HCT116 (cell line): Measurements from ENCODE around the gene SIRT7. TPM values are rescaled to one million over a fixed set of nuclear protein-coding genes. Genes with fewer than 3 reads are reported as not detected.
A peak's percentile ranks its signal among the peaks of the same experiment; 100 is the strongest.

ENCODE experiments used
- ATAC-seq: fragments of 200-7000 bp; cut with Tn5 transposase; 2 replicates; pipeline ENCODE4 v1.9.1; 2020; ENCODE audit warnings: mild to moderate bottlenecking, moderate library complexity
- BruUV-seq: library from RNA; stranded (reverse); fragments of 400-500 nt; replicated peaks from 2 replicates; lab custom pipeline; 2021; lab: Mats Ljungman, UMichigan
- CTCF ChIA-PET: fragments of 300-600 bp; sonication (Branson Sonifier 250); formaldehyde crosslinking; loops from one replicate; lab custom pipeline; 2021; ENCODE audit warnings: antibody characterized with exemption; lab: Charles Lee
- POLR2A ChIA-PET: fragments of 300-600, 350-600 bp; sonication (Branson Sonifier 250); formaldehyde crosslinking; loops from one replicate; lab custom pipeline; 2021; ENCODE audit warnings: antibody characterized with exemption; lab: Charles Lee
- RAD21 ChIA-PET, 2 experiments: fragments of 300-600 bp; sonication (Branson Sonifier 250); formaldehyde crosslinking; loops; one replicate each; lab custom pipeline; 2023; ENCODE audit warnings: low total read pairs in 2 of 2; ENCODE audit not compliant: uncharacterized antibody in 2 of 2, unreplicated experiment in 2 of 2, low non-redundant PET in 1 of 2; lab: Charles Lee
- DNase-seq: peaks from one replicate; pipeline ENCODE4 v3.0.0-alpha.2; 2010; ENCODE audit warnings: low read depth, low spot score
- H2AFZ ChIP-seq: fragments of 200-600 bp; shearing (Covaris generic), sonication (generic); 2 replicates; pipeline ENCODE4 v1.6.1; 2017; ENCODE audit warnings: low read depth, mixed run types, mixed read lengths, antibody characterized with exemption, low read length; ENCODE audit not compliant: poor library complexity, severe bottlenecking
- H3K27ac ChIP-seq: 2 replicates; pipeline ENCODE4 v1.5.1; 2012; ENCODE audit warnings: low read depth, low read length
- H3K27me3 ChIP-seq: fragments of 200-600 bp; sonication (generic); 2 replicates; pipeline ENCODE4 v1.6.1; 2016; ENCODE audit warnings: mixed run types, low read length, mixed read lengths; ENCODE audit not compliant: insufficient read depth
- H3K36me3 ChIP-seq, 2 experiments: fragments of 200-500 bp in 1 of 2; fragments of 200-600 bp in 1 of 2; sonication (Bioruptor generic) in 1 of 2; sonication (generic) in 1 of 2; 2 replicates each; pipeline versions ENCODE4 v1.5.1 to v1.6.1; 2014 to 2016; ENCODE audit warnings: low read length in 2 of 2, inconsistent platforms in 1 of 2, mixed read lengths in 1 of 2, mixed run types in 1 of 2; ENCODE audit not compliant: insufficient read depth in 2 of 2, control insufficient read depth in 1 of 2
- H3K4me1 ChIP-seq, 2 experiments: fragments of 200-600 bp in 1 of 2; sonication (generic) in 1 of 2; 2 replicates each; pipeline versions ENCODE4 v1.5.1 to v1.6.1; 2012 to 2017; ENCODE audit warnings: low read length in 2 of 2, inconsistent platforms in 1 of 2, mild to moderate bottlenecking in 1 of 2, mixed read lengths in 1 of 2, mixed run types in 1 of 2, moderate library complexity in 1 of 2; ENCODE audit not compliant: insufficient read depth in 2 of 2, control insufficient read depth in 1 of 2
- H3K4me2 ChIP-seq: fragments of 200-600 bp; sonication (generic); 2 replicates; pipeline ENCODE4 v1.6.1; 2017; ENCODE audit warnings: mixed run types, low read length, mixed read lengths
- H3K4me3 ChIP-seq, 2 experiments: fragments of 200-600 bp in 1 of 2; sonication (generic) in 1 of 2; replicated peaks in 1 of 2; 2 replicates each; pipeline ENCODE4 v1.5.1; 2011 to 2016; ENCODE audit warnings: low read length in 2 of 2, control low read depth in 1 of 2, low read depth in 1 of 2, mild to moderate bottlenecking in 1 of 2, mixed read lengths in 1 of 2, mixed run types in 1 of 2
- H3K79me2 ChIP-seq: fragments of 200-600 bp; sonication (generic); 2 replicates; pipeline ENCODE4 v1.6.1; 2017; ENCODE audit warnings: mild to moderate bottlenecking, mixed run types, low read length, moderate library complexity, mixed read lengths; ENCODE audit not compliant: insufficient read depth
- H3K9ac ChIP-seq: fragments of 200-600 bp; sonication (generic); 2 replicates; pipeline ENCODE4 v1.6.1; 2016; ENCODE audit warnings: low read length, mixed read lengths
- H3K9me2 ChIP-seq: fragments of 200-600 bp; sonication (generic), shearing (Covaris generic); 2 replicates; pipeline ENCODE4 v1.6.1; 2017; ENCODE audit warnings: mixed run types, mild to moderate bottlenecking, moderate library complexity; ENCODE audit not compliant: insufficient read depth
- H3K9me3 ChIP-seq, 2 experiments: fragments of 200-500 bp in 1 of 2; fragments of 200-600 bp in 1 of 2; sonication (Bioruptor generic) in 1 of 2; sonication (generic) in 1 of 2; 2 replicates each; pipeline ENCODE4 v1.6.1; 2014 to 2017; ENCODE audit warnings: low read length in 2 of 2, mixed read lengths in 2 of 2, inconsistent platforms in 1 of 2, low read depth in 1 of 2, mild to moderate bottlenecking in 1 of 2, mixed run types in 1 of 2, moderate library complexity in 1 of 2; ENCODE audit not compliant: control insufficient read depth in 1 of 2, insufficient read depth in 1 of 2
- H4K20me1 ChIP-seq: fragments of 200-600 bp; sonication (generic), shearing (Covaris generic); 2 replicates; pipeline ENCODE4 v1.6.1; 2017; ENCODE audit warnings: mixed run types, mild to moderate bottlenecking, moderate library complexity; ENCODE audit not compliant: insufficient read depth
- CBX3 ChIP-seq: IDR thresholded peaks from 2 replicates; pipeline ENCODE4 v1.6.1; 2012; ENCODE audit warnings: low read depth
- SRF ChIP-seq: IDR thresholded peaks from 2 replicates; pipeline ENCODE4 v1.6.1; 2012; ENCODE audit warnings: low read depth
- intact Hi-C: fragments of 100-400 bp; cut with micrococcal nuclease; formaldehyde crosslinking; loops from 2 replicates; pipeline ENCODE4 v1.10.0; 2022
- total RNA-seq: library from RNA; stranded (reverse); gene quantifications from one replicate; pipeline ENCODE4 v1.2.1, GENCODE V29; 2021; ENCODE audit not compliant: unreplicated experiment

The SIRT7 gene
- total RNA-seq, 1 experiment from 2014 or later: 62.6 TPM

GRCh38 chr17:81889602-81890001, 28.4 kb downstream of the SIRT7 start:
- H3K4me3 ChIP-seq: peak overlapping the region; percentile 95 to 98
- peaks cover 43 to 65% of the 10 kb centered on the region in 2 experiments for H3K36me3 ChIP-seq
- BruUV-seq: no TSS peak
- DNase-seq (no peak), ATAC-seq (no peak)
- H3K9me3 ChIP-seq: no peaks in the 10 kb centered on the region
- intact Hi-C loops: no loop called here
- no peak overlapping the region for H2AFZ ChIP-seq
- H3K9me2 ChIP-seq: no peaks in the 10 kb centered on the region
- peaks cover 91% of the 10 kb centered on the region for H3K79me2 ChIP-seq
- CTCF ChIA-PET: no interaction called here
- no peak for TF ChIP-seq CBX3
- H3K4me1 ChIP-seq: peaks cover 15 to 34% of the 10 kb centered on the region in 2 experiments
- peak overlapping the region; percentile 95 for H3K9ac ChIP-seq
- no peaks in the 10 kb centered on the region for H3K27me3 ChIP-seq
- RAD21 ChIA-PET: no interaction called here
- peaks cover 7% of the 10 kb centered on the region; the same call in 1 of the 2 replicates for H4K20me1 ChIP-seq
- H3K27ac ChIP-seq: peak overlapping the region; percentile 97
- POLR2A ChIA-PET: no interaction called here
- H3K4me2 ChIP-seq: peak overlapping the region; percentile 92

GRCh38 chr17:81888988-81889595, 28.9 kb downstream of the SIRT7 start:
- Histone ChIP-seq H3K4me3 (no peak overlapping the region; a peak in 1 of 4 replicates), H3K36me3 (peaks cover 40 to 66% of the 10 kb centered on the region in 2 experiments), H3K9me3 (no peaks in the 10 kb centered on the region), H2AFZ (no peak overlapping the region), H3K79me2 (peaks cover 92% of the 10 kb centered on the region), H4K20me1 (peaks cover 7% of the 10 kb centered on the region; the same call in 1 of the 2 replicates), H3K4me2 (peak overlapping the region; percentile 92), H3K4me1 (peaks cover 15 to 34% of the 10 kb centered on the region in 2 experiments), H3K9ac (peak overlapping the region; percentile 95; the same call in 1 of the 2 replicates), H3K27me3 (no peaks in the 10 kb centered on the region), H3K9me2 (no peaks in the 10 kb centered on the region), H3K27ac (peak overlapping the region; percentile 97)
- RAD21 ChIA-PET: no interaction called here
- no peak for DNase-seq
- no peak for TF ChIP-seq SRF
- CTCF ChIA-PET: no interaction called here
- BruUV-seq: no TSS peak
- POLR2A ChIA-PET: no interaction called here
- intact Hi-C loops: no loop called here
- no peak for ATAC-seq
